Muscle layer of duodenum (tissue), 2 donors: ENCODE measurements around the gene SETD2.
"Not testable (repeated sequence)": the region's sequence is repeated elsewhere in the genome, so short reads cannot be mapped to it uniquely, and the experiment has no call there.

Experiments
- H3K27ac ChIP-seq: one replicate; pipeline ENCODE4 v1.7.0; 2013; ENCODE audit warnings: mild to moderate bottlenecking, low read length
- H3K27me3 ChIP-seq: one replicate; pipeline ENCODE4 v1.7.0; 2013; ENCODE audit warnings: low read depth, mild to moderate bottlenecking, control low read depth, low read length
- H3K36me3 ChIP-seq, 2 donors: one replicate each; pipeline ENCODE4 v1.7.0; 2013; ENCODE audit warnings: low read length in 2 of 2, control low read depth in 1 of 2, mild to moderate bottlenecking in 1 of 2; ENCODE audit not compliant: insufficient read depth in 2 of 2, control insufficient read depth in 1 of 2
- H3K4me1 ChIP-seq, 2 donors: one replicate each; pipeline ENCODE4 v1.7.0; 2013; ENCODE audit warnings: low read length in 2 of 2, mild to moderate bottlenecking in 2 of 2, control low read depth in 1 of 2, moderate library complexity in 1 of 2; ENCODE audit not compliant: insufficient read depth in 2 of 2, control insufficient read depth in 1 of 2
- H3K4me3 ChIP-seq, 2 donors: one replicate each; pipeline ENCODE4 v1.7.0; 2013; ENCODE audit warnings: low read length in 2 of 2, low read depth in 1 of 2, mild to moderate bottlenecking in 1 of 2
- H3K9me3 ChIP-seq, 2 donors: one replicate each; pipeline ENCODE4 v1.7.0; 2013; ENCODE audit warnings: low read length in 2 of 2, control low read depth in 1 of 2, mild to moderate bottlenecking in 1 of 2; ENCODE audit not compliant: control insufficient read depth in 1 of 2
- donor health status: healthy.

The SETD2 gene

DNA sequence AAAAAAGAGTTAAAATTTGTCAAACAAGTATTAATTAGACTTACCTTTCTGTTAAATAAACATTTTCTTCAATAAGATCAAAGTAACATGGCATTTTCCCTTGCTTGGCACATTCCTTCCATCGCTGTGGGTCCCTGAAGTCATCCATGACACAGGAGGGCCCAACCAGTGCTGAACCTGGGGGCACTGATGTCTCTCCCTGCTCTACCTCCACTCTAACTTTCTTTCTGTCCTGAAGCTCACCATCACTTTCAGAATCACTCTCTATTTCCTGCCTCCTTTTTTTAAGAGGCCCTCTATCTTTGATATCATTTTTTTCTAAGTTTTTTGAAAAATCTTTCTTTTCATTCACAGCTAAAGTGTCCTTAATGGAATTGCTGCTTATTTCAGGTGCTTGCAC lies 43.8 kb downstream of the SETD2 start:
- Histone ChIP-seq H3K27me3 (no peaks in the 10 kb centered on the region), H3K9me3 (no peaks in the 10 kb centered on the region), H3K27ac (no peak overlapping the region), H3K36me3 (peaks cover 28% of the 10 kb centered on the region in 2 donors), H3K4me1 (peaks cover 0 to 6% of the 10 kb centered on the region in 2 donors), H3K4me3 (no peak overlapping the region)

DNA sequence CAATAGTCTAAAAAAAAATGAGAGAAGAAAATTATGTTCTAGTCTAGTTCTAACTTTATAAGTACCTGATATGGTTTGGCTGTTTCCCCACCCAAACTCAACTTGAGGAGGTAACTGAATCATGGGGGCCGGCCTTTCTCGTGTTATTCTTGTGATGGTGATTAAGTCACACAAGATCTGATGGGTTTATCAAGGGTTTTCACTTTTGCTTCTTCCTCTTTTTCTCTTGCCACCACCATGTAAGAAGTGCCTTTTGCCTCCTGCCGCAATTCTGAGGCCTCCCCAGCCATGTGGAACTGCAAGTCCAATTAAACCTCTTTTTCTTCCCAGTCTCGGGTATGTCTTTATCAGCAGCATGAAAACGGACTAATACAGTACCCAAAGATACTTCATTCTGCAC lies 44.5 kb downstream of the SETD2 start:
- H3K4me3 ChIP-seq, H3K4me1 ChIP-seq, H3K27ac ChIP-seq, H3K9me3 ChIP-seq, H3K27me3 ChIP-seq: not testable (repeated sequence)
- H3K36me3 ChIP-seq, result peaks cover 30 to 32% of the 10 kb centered on the region in 2 donors

DNA sequence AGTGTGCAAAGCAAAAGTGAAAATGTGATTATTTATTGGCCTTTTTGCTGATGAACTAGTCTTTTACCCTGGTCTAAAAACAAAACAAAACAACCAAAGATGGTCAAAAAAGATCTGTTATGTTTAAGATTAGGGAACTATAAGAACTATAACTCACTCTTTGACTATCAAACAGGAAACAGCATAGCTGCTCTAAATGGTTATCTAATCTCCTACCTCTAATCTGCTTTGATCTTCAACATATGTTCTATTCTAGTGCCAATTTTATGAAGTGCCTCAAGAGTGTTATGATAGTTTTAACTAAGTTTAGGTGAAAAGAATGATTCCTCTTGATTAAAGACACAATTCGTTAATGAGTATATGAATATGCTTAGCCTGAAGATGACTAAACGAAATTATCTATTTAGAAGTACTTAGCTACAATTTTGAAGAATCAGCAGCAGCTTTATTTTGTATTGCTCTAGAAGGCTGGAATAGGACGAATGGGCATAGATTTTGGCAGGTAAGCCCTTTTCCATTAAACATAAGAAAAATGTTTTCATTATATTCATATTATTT lies 46.0 kb downstream of the SETD2 start:
- Histone ChIP-seq H3K27me3 (no peaks in the 10 kb centered on the region), H3K27ac (no peak overlapping the region), H3K4me1 (peaks cover 0 to 6% of the 10 kb centered on the region in 2 donors), H3K36me3 (peaks cover 27 to 28% of the 10 kb centered on the region in 2 donors), H3K9me3 (no peaks in the 10 kb centered on the region), H3K4me3 (no peak overlapping the region)

DNA sequence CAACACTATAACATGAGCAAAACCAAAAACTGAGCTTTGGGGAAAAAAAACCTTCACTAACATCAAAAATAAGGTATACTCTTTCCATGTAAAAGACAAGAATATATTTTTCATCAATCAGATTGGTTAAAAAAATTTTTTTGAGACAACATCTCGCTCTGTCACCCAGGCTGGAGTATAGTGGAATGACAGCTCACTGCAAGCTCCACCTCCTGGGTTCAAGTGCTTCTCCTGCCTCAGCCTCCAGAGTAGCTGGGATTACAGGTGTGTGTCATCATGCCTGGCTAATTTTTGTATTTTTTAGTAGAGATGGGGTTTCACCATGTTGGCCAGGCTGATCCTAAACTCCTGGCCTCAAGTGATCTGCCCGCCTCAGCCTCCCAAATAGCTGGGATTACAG lies 48.4 kb downstream of the SETD2 start:
- H3K36me3 ChIP-seq, result peaks cover 21 to 25% of the 10 kb centered on the region in 2 donors
- not testable (repeated sequence) for H3K27me3 ChIP-seq, H3K9me3 ChIP-seq, H3K4me1 ChIP-seq, H3K27ac ChIP-seq, H3K4me3 ChIP-seq

DNA sequence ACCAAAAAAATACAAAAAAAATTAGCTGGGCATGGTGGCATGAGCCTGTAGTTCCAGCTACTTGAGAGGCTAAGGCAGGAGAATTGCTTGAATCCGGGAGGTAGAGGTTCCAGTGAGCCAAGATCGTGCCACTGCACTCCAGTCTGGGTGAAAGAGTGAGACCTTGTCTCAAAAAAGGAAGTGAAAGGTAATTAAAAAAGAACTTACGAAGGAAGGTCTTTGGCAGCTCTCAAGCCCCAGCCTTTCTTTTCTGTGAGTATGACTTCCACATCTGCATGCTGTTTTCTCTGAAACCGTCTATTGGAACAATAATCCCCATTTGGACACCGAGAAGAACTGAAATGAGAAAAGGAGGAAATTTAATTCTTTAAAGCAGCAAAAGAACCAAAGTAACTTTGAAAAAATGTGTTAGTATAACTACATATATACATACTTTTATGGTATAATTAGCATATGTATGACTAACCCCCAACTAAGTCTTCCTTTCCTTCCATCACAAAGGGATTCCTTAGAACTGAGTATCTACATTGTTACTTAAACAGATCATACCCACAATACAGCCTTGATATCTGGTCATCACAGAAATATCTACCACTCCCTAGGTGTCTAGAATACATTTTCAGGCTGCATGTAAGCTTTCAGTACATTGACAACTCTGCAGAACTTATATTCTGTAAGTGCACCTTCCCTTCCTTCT lies 50.1 kb downstream of the SETD2 start:
- Histone ChIP-seq H3K36me3 (peaks cover 21 to 25% of the 10 kb centered on the region in 2 donors), H3K4me3 (no peak overlapping the region), H3K27ac (no peak overlapping the region), H3K9me3 (no peaks in the 10 kb centered on the region), H3K4me1 (no peaks in the 10 kb centered on the region), H3K27me3 (no peaks in the 10 kb centered on the region)

DNA sequence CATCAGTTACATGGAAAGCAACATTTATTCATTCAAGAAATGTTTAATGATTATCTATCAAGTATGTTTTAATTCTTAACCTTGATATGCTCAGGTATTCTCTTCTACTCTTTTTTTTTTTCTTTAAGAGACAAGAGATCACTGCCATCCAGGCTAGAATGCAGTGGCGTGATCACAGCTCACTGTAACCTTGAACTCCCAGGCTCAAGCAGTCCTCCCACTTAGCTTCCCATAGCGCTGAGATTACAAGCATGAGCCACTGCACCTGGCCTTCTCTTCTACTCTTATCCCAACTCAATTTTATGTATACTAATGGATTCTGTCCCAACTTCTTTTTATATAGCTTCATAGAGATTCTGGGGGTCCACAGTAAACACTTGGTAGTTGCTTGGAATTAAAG lies 50.9 kb downstream of the SETD2 start:
- H3K27ac ChIP-seq, result no peak overlapping the region
- H3K36me3 ChIP-seq, result peaks cover 21 to 25% of the 10 kb centered on the region in 2 donors
- no peaks in the 10 kb centered on the region for H3K27me3 ChIP-seq
- no peaks in the 10 kb centered on the region for H3K4me1 ChIP-seq
- H3K9me3 ChIP-seq, result no peaks in the 10 kb centered on the region
- H3K4me3 ChIP-seq, result no peak overlapping the region

DNA sequence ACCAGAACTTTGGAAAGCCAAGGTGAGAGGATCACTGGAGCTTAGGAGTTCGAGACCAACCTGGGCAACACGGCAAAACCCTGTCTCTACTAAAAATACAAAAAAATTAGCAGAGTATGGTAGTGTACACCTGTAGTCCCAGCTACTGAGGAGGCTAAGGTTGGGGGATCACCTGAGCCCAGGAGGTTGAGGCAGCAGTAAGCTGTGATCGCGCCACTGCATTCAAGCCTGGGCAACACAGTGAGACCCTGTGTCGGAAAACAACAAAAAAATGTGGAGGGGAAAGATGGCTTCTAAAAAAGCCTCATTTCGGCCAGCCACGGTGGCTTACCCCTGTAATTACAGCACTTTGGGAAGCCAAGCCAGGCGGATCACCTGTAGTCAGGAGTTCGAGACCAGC lies 54.5 kb downstream of the SETD2 start:
- Histone ChIP-seq H3K9me3 (no peaks in the 10 kb centered on the region), H3K4me3 (no peak overlapping the region), H3K27me3 (no peaks in the 10 kb centered on the region), H3K4me1 (no peaks in the 10 kb centered on the region), H3K27ac (no peak overlapping the region), H3K36me3 (peaks cover 14 to 20% of the 10 kb centered on the region in 2 donors)

DNA sequence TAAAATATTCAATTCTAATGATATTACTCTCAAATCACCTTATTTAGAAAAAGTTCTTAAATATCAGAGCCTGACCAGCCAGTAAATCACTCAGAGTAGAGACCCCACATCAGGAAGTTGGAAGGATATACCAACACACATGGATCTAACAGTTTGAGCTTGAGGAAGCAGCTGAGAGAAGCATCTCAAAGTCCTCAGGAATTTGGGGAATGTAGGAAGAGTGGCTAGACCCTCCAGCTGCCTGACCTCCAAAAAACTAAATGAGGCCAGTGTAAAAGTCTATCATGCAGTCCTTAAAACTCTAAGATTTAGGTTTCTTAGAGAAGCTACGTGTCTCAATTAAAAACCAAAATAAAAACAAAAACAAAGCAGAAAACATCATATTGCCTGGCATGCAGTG lies 55.4 kb downstream of the SETD2 start:
- no peaks in the 10 kb centered on the region for H3K27me3 ChIP-seq
- H3K9me3 ChIP-seq, result no peaks in the 10 kb centered on the region
- peaks cover 9 to 13% of the 10 kb centered on the region in 2 donors for H3K36me3 ChIP-seq
- no peak overlapping the region for H3K4me3 ChIP-seq
- no peak overlapping the region for H3K27ac ChIP-seq
- H3K4me1 ChIP-seq, result no peaks in the 10 kb centered on the region

DNA sequence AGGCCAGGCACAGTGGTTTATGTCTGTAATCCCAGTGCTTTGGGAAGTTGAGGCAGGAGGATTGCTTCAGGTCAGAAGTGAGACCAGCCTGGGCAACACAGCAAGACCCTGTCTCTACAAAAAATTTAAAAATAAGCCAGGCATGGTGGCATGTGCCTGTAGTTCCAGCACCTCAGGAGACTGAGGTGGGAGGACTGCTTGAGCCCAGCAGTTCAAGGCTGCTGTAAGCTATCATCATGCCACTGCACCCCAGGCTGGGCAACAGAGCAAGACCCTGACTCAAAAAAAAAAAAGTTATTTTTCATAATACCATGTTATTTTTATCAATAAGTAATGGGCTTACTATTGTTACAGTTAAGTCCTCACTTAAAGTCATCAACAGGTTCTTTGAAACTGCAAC lies 59.7 kb downstream of the SETD2 start:
- H3K27me3 ChIP-seq, result no peaks in the 10 kb centered on the region
- H3K36me3 ChIP-seq, result peaks cover 7 to 30% of the 10 kb centered on the region in 2 donors
- no peak overlapping the region for H3K4me3 ChIP-seq
- H3K27ac ChIP-seq, result no peak overlapping the region
- H3K9me3 ChIP-seq, result no peaks in the 10 kb centered on the region
- no peaks in the 10 kb centered on the region for H3K4me1 ChIP-seq

DNA sequence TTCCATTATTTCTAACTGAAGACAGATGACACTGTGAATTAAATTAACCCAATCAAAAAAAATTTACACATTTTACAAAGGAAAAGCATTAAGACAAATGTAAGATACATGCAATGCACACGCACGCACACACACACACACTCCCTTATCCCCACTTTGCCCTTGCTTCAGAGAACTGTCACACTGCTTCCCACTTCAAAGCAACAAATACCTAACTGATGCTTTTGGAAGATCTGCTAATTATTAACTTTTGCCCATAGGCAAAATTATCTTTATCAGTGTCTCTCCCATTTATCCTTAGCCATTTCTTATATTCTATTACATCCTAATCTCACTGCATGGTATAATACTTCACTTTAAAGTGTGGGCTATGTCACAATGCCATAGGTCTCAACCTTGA lies 60.3 kb downstream of the SETD2 start:
- Histone ChIP-seq H3K4me3 (no peak overlapping the region), H3K4me1 (no peaks in the 10 kb centered on the region), H3K27me3 (no peaks in the 10 kb centered on the region), H3K9me3 (no peaks in the 10 kb centered on the region), H3K36me3 (peaks cover 7 to 30% of the 10 kb centered on the region in 2 donors), H3K27ac (no peak overlapping the region)

DNA sequence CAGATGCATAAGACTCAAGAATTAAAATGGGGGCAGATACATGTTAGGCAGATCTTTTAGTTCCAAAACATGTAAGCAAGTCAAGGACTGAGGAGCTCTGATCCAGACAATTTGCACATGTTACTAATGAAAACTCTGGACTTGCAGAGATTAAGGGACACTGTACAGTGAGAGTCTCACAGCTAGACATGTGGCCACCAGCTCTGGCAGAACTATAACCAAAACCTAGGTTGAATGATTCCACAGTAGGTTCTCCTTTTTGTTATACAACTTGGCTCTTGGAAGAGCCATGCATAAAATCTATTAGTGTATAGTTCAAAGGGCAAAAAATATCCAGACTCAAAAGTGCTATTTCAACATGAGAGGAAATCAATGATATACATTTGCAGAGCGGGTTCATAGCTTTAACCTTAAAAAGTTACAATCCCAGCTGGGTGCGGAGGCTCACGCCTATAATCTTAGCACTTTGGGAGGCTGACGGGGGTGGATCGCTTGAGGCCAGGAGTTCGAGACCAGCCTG lies 61.8 kb downstream of the SETD2 start:
- Histone ChIP-seq H3K36me3 (peaks cover 18 to 39% of the 10 kb centered on the region in 2 donors), H3K27me3 (no peaks in the 10 kb centered on the region), H3K4me1 (no peaks in the 10 kb centered on the region), H3K27ac (no peak overlapping the region), H3K9me3 (no peaks in the 10 kb centered on the region), H3K4me3 (no peak overlapping the region)

DNA sequence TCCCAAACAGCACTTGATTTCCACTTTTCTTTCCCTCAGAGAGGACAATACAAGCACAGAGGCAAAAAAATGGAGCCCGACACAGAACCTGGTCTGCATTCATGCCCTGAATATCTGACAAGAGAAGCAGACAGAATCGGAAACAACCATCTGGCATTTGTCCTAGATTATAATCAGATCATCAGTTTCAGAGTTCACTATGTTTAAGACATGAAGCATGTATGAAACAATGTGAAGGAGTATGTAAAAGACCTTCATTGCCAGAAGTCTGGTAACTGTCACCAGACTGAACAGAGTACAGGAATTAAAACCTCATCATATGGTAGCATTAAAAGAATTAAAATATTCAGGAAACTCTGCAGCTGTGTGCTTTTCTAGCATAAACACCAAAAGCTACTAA lies 65.0 kb downstream of the SETD2 start:
- no peak overlapping the region for H3K4me3 ChIP-seq
- no peaks in the 10 kb centered on the region for H3K9me3 ChIP-seq
- no peak overlapping the region for H3K27ac ChIP-seq
- H3K36me3 ChIP-seq, result peaks cover 29 to 50% of the 10 kb centered on the region in 2 donors
- H3K4me1 ChIP-seq, result no peaks in the 10 kb centered on the region
- no peaks in the 10 kb centered on the region for H3K27me3 ChIP-seq
